NCI-H748 (cell line): Measurements from ENCODE around the gene SUSD3.
"Not testable (repeated sequence)": the region's sequence is repeated elsewhere in the genome, so short reads cannot be mapped to it uniquely, and the experiment has no call there.

Experiments
- DNase-seq: peaks from one replicate; lab custom pipeline; 2025; ENCODE audit not compliant: unreplicated experiment; lab: John Stamatoyannopoulos, UW

The SUSD3 gene

DNA sequence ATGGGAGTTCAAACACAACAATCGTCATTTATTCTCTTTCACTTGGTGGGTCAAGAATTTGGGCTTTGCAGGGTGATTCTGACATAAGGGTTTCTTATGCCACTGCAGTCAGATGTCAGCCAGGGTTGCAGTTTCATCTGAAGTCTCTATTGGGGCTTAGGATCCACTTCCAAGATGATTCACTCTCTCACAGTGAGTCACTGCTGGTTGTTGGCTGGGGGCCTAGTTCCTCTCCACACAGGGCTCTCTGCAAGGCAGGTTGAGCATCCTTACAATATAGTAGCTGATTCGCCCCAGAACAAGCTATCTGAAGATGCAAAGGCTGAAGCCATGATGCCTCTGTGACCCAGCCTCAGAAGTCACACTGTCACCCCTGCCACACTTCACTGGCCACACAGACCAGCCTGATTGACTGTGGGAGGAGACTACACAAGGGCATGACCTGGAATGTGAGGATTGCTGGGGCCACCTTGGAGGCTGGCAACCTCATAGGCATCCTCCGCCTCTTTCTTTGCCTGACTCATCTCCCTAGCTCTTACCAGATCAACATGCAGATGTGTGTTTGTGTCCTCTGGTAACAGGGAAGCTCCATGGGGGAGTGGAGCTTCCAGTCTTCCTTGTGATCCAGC lies 33.1 kb downstream of the SUSD3 start:
- no peak for DNase-seq

DNA sequence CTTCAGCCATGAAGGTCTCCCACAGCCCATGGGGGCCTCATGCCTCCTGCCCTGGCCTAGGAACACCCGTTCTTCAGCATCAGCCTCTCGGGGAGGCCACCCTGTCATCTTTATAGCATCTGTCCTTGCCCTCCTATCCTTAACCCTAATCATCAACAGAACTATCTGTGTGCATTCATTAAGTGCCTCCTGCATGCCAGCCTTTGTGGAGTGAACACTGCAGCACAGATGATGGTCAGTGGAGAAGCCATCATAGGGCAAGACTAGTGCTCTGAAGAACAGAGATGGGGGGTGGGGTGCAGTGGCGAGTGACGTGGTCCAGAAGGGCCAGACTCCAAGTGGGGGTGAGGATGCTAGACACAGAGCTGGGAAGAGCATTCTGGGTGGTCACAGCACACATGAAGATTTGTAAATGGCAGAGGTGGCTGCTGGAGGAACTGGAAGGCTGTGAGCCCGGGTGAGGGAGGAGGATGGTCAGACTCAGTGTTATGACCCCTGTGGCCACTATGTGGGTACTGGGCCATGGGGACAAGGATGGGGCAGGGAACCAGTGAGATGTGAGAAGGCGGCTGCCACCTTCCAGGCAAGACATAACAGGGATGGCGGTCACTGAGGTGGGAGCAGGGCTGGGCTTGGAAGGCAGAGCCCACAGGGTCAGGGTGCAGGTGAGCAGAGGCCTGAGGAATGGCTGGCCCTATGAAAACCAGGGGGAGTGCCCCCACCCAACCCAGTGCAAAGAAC lies 33.9 kb downstream of the SUSD3 start:
- no peak for DNase-seq

DNA sequence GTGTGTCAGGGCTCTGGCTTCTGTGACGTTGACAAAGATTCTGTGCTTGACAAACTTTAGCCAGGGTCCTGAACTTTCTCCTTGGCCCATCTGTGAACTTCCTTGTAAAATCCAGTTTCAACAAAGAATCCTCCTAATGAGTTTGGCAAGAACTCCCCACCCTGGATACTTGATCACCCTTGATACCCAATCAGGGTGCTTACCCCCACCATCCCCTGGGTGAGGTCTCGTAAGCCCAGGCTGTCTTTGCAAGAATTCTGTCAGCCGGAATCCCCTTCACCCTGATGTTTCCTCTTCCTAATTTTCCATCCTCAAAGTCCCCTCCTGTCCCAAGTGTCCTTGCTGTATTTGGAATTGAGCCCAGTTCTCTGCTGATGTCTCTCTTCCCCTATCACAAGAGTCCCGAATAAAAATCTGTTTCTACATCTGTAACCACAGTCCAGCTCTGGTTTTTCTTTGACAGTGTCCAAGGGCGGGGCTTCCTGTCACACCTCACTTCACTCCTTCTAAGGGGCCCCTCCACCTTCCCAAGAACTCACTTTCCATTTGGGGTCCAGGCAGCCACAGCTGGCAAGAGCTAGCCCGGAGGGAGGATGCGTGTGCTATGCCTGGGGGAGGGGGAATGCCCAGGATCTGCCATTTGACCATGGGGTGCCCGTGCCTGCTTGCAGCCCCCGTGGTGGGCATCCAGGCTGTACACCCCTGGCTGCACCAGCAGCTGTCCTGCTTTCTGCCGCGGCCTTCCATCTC lies 34.8 kb downstream of the SUSD3 start:
- DNase-seq: no peak

GRCh38 chr9:93093877-93094657 lies 35.6 kb downstream of the SUSD3 start:
- no peak for DNase-seq

GRCh38 chr9:93094658-93095204 lies 36.2 kb downstream of the SUSD3 start:
- DNase-seq: peak; percentile 44

GRCh38 chr9:93095205-93096130 lies 37.0 kb downstream of the SUSD3 start:
- DNase-seq: peak; percentile 99

DNA sequence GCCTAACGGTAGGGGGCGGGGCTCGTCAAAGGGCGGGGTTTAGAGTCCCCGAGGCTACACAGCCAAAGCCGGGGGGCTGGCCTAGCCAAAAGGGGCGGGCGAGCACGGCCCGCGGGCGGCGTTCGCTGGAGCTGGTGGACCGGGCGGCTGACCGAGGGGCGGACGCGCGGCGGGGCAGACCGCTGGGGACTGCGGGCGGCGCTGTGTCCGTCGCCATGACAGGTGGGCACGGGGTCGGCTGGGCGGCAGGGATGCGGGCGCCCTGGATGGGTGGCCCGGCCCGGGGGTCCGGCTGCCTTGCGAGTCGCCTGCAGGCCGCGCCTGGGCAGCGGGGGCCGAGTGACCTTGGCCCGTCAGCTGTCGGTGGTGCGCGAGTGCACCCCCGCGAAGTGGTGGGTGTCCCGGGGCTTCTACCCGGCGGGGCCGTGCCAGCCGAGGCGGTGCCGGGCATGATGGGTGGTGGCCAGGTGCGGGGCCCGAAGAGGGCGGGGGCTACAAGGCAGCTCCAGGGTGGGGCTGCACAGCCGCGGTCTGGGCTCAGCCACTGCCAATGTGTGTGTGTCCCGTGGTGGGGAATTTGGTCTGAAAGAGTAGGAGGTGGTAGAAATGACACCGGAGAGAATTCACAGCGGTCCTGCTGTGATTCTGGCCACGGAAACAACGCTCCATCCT lies 37.8 kb downstream of the SUSD3 start, which contains the start of gene CARD19:
Gene CARD19, plus strand, starts transcription at position 87 of the 672 bp plus-strand sequence. Its CDS starts 129 bp downstream, at position 216.
- peak; percentile 71 for DNase-seq

DNA sequence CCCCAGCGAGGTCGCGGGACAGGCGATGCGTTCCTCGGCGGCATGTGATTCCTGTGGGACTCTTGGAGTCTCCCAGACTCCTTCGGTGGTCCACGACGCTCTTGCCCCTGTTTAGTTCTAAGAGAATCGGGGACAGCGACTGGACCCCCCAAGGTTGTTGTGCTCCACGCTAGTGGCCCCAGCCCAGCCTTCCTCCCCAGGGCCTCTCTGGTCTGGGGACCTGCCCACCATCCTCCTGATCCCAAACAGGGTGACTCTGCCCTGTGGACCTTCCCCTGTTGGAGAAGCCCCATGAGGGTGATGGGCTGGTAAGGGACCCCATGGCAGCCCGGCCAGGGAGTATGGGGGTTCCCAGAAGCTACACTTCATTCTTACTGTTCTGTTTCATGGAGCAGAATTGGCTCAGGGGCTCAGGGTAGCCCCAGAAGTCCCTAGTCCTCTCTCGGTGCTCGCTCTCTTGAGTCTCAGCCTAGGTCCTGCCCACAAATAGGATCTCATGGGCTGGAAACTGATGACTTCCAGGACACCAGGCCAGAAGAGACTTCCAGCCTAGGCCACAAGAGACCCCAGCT lies 38.4 kb downstream of the SUSD3 start:
- DNase-seq: no peak

- DNase-seq: no peak
These were observed 39.2 kb downstream of the SUSD3 start for GRCh38 chr9:93097511-93098201.

DNA sequence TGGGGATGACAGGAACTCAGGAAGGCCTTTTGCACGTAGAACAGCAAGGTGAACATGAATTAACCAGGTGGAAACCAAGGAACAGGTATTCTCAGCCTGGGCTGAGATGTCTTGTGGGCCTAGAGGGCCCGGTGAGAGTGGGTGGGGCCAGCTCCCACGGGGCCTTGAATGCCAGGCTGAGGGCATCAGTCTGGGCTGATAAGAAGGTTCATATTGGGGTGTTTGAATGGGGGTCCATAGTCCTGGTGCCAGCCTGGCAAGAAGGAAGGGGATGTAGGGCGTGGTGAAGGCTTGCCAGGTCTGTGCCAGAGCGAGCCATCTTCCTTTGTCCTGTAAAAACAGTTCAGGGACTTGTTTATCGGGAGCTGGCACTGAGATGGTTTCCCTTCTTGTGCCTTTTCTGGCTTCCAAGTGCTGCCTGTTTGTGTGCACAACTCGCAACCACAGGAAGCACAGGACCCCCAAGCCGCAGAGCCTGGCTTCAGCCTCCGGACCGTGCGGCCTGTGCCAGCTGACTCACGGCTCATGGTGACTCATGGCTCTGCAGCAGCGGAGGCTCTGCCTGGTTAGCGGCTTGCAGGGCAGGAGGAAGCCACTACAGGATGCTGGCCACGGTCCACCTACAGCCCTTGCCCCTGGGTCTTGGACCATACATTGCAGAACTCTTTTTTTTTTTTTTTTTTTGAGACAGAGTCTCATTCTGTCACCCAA lies 39.9 kb downstream of the SUSD3 start:
- no peak for DNase-seq

DNA sequence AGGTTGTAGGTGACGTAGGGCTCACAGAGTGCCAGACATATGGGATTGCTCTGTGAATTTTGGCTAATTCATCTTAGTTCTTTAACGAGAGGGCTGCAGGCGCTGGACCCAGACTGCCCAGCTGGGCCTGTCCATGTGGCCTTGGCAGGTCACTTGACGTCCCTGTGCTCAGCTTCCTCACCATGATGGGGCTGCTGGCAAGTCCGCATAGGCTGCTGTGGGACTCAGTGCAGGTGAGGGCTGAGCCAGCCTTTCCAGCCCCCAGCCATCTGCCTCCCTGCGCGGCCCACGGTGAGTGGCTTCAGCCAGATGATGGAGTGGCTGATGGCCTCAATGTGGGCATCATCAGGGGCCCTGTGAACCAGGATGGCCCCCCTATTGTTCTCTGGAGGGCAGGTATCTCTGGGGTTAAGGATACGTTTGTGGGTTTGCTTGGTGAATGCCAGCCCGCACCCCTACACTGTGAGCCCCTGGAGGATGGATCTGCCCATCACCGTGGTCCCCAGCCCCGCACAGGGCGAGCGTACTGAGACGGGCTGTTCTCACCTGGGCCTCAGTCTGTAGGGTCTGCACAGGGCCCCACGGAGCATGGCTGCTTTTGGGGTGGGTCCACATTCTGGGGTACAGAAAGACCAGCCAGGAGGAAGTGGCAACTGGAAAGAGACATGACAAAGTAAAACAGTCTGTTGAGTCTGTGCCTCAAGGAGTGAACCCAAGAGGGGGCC lies 41.2 kb downstream of the SUSD3 start:
- no peak for DNase-seq

DNA sequence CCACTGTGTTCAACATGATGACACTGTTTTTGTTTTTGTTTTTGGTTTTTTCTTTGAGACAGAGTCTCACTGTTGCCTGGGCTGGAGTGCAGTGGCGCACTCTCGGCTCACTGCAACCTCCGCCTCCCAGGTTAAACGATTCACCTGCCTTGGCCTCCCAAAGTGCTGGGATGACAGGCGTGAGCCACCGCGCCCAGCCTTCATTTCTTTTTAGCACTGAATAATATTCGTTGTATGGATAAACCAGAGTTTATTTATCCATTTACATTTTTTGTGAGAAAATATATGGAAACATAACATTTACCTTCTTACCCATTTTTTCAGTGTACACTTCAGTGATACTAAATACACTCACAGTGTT lies 41.8 kb downstream of the SUSD3 start:
- no peak for DNase-seq

GRCh38 chr9:93101086-93101485 lies 42.6 kb downstream of the SUSD3 start:
- DNase-seq: not testable (repeated sequence)

GRCh38 chr9:93105620-93106019 lies 47.1 kb downstream of the SUSD3 start:
- no peak for DNase-seq

- DNase-seq: no peak
These were observed 48.8 kb downstream of the SUSD3 start for GRCh38 chr9:93107151-93107824.

DNA sequence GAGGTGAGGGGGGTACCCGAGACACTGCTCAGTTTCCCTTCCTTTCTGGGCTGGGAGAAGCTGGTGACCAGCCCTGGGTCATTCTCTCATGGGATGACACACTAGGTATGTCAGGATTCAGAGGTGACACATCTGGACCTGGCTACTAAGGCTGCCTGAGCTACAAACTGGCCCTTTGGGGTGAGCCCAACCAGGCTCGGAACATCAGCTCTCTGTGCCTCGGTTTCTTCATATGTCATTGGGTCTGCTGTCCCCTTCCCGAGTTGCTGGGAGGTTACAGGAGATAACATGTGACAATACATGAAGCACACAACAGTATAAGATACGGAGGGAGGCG lies 49.3 kb downstream of the SUSD3 start:
- DNase-seq: no peak
